Loucy (cell line): ENCODE measurements around the gene C9orf85.

Experiments
- H2AFZ ChIP-seq: fragments of 200-600 bp; sonication (generic); 2 replicates; pipeline ENCODE4 v1.6.0; 2016; ENCODE audit warnings: antibody characterized with exemption, mild to moderate bottlenecking, low read length, moderate library complexity
- H3F3A ChIP-seq: fragments of 200-600 bp; 2 replicates; pipeline ENCODE4 v1.6.0; 2016; ENCODE audit warnings: antibody characterized with exemption, low read depth, mild to moderate bottlenecking
- H3K27me3 ChIP-seq: fragments of 200-600 bp; sonication (generic); 2 replicates; pipeline ENCODE4 v1.6.1; 2014; ENCODE audit warnings: low read length, mild to moderate bottlenecking; ENCODE audit not compliant: insufficient read depth, poor library complexity, severe bottlenecking
- H3K36me3 ChIP-seq: fragments of 200-600 bp; sonication (generic); 2 replicates; pipeline ENCODE4 v1.6.1; 2016; ENCODE audit warnings: low read length; ENCODE audit not compliant: insufficient read depth
- H3K4me1 ChIP-seq: fragments of 200-600 bp; sonication (generic); 2 replicates; pipeline ENCODE4 v1.5.1; 2014; ENCODE audit warnings: low read length, mild to moderate bottlenecking; ENCODE audit not compliant: insufficient read depth, poor library complexity, severe bottlenecking
- H3K4me2 ChIP-seq: fragments of 200-600 bp; sonication (generic); 2 replicates; pipeline ENCODE4 v1.6.0; 2014; ENCODE audit warnings: antibody characterized with exemption, low read length, low read depth, mild to moderate bottlenecking; ENCODE audit not compliant: poor library complexity, severe bottlenecking
- H3K4me3 ChIP-seq: fragments of 200-600 bp; sonication (generic); 2 replicates; pipeline ENCODE4 v1.5.1; 2014; ENCODE audit warnings: low read length, mild to moderate bottlenecking, mixed read lengths; ENCODE audit not compliant: poor library complexity, severe bottlenecking
- H3K79me2 ChIP-seq: fragments of 200-600 bp; sonication (generic); 2 replicates; pipeline ENCODE4 v1.6.1; 2014; ENCODE audit warnings: low read length; ENCODE audit not compliant: insufficient read depth
- H3K9ac ChIP-seq: fragments of 200-600 bp; sonication (generic); 2 replicates; pipeline ENCODE4 v1.6.0; 2014; ENCODE audit warnings: mild to moderate bottlenecking, low read depth, low read length, moderate library complexity; ENCODE audit not compliant: poor library complexity, severe bottlenecking
- H3K9me2 ChIP-seq: fragments of 200-600 bp; sonication (generic); replicated peaks from 2 replicates; pipeline ENCODE4 v1.6.1; 2016; ENCODE audit warnings: low read depth, low read length, mixed read lengths
- H3K9me3 ChIP-seq: fragments of 200-600 bp; sonication (generic); 2 replicates; pipeline ENCODE4 v1.6.1; 2014; ENCODE audit warnings: mild to moderate bottlenecking, antibody characterized with exemption, low read length, low read depth; ENCODE audit not compliant: insufficient read depth
- H4K20me1 ChIP-seq: fragments of 200-600 bp; sonication (generic); 2 replicates; pipeline ENCODE4 v1.6.0; 2014; ENCODE audit warnings: antibody characterized with exemption, low read length, mild to moderate bottlenecking; ENCODE audit not compliant: insufficient read depth, poor library complexity, severe bottlenecking
- CTCF ChIP-seq: fragments of 200-600 bp; sonication (generic); conservative IDR thresholded peaks from 2 replicates; pipeline ENCODE4 v1.5.1; 2014; ENCODE audit warnings: mild to moderate bottlenecking, antibody characterized with exemption, low read length
- EZH2phosphoT487 ChIP-seq: fragments of 200-600 bp; IDR thresholded peaks from 2 replicates; pipeline ENCODE4 v1.6.1; 2018; ENCODE audit warnings: antibody characterized with exemption, mild to moderate bottlenecking, moderate library complexity, borderline replicate concordance

The C9orf85 gene

GRCh38 chr9:71879644-71880174 is 31.7 kb upstream of the C9orf85 start:
- no peak overlapping the region for H3K4me2 ChIP-seq
- H3K27me3 ChIP-seq: peaks cover 6% of the 10 kb centered on the region
- H3K4me1 ChIP-seq: peaks cover 14% of the 10 kb centered on the region
- no peaks in the 10 kb centered on the region for H3K9me2 ChIP-seq
- peaks cover 90% of the 10 kb centered on the region for H4K20me1 ChIP-seq
- H2AFZ ChIP-seq: no peak overlapping the region
- H3K9ac ChIP-seq: no peak overlapping the region
- TF ChIP-seq EZH2phosphoT487 (no peak), CTCF (no peak)
- no peak overlapping the region for H3K4me3 ChIP-seq
- peaks cover 100% of the 10 kb centered on the region for H3K79me2 ChIP-seq
- peaks cover 59% of the 10 kb centered on the region for H3K36me3 ChIP-seq
- H3K9me3 ChIP-seq: peaks cover 35% of the 10 kb centered on the region
- no peaks in the 10 kb centered on the region for H3F3A ChIP-seq

GRCh38 chr9:71884005-71884404 is 27.4 kb upstream of the C9orf85 start:
- H2AFZ ChIP-seq: no peak overlapping the region
- peaks cover 24% of the 10 kb centered on the region for H3K9me3 ChIP-seq
- H4K20me1 ChIP-seq: peaks cover 82% of the 10 kb centered on the region
- no peak overlapping the region for H3K4me2 ChIP-seq
- H3K79me2 ChIP-seq: peaks cover 100% of the 10 kb centered on the region
- 0 out of 2 replicates have a peak, but pooled peaks cover 6% of the 10 kb centered on the region for H3F3A ChIP-seq
- H3K4me1 ChIP-seq: peaks cover 19% of the 10 kb centered on the region
- no peaks in the 10 kb centered on the region for H3K9me2 ChIP-seq
- H3K9ac ChIP-seq: no peak overlapping the region
- H3K27me3 ChIP-seq: peaks cover 6% of the 10 kb centered on the region
- no peak overlapping the region for H3K4me3 ChIP-seq
- no peak for TF ChIP-seq CTCF
- TF ChIP-seq EZH2phosphoT487: no peak
- peaks cover 43% of the 10 kb centered on the region for H3K36me3 ChIP-seq

DNA sequence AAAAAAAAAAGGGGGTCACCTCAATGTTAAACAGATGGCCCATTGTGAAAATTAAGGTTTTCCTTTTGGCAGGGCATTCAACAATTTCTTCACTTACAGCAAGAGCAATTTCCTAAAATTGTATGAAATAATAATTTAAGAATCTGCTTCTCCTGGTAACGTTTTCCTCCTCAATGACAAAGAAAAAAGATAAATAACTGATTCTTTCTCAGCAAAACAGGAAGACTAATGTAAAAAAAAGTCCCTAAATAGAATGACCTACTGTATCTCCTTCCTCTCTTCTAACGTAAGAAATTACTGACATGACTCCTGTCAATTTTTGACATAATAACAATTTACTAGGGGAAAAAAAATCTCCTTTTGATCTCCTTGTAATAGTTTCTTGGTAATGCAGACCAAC is 26.0 kb upstream of the C9orf85 start:
- no peak overlapping the region for H3K4me3 ChIP-seq
- peaks cover 27% of the 10 kb centered on the region for H3K4me1 ChIP-seq
- H3K4me2 ChIP-seq: no peak overlapping the region
- H3F3A ChIP-seq: 0 out of 2 replicates have a peak, but pooled peaks cover 6% of the 10 kb centered on the region
- H3K9me3 ChIP-seq: peaks cover 11% of the 10 kb centered on the region; the same call in 1 of the 2 replicates
- H3K27me3 ChIP-seq: peaks cover 6% of the 10 kb centered on the region
- no peak overlapping the region for H3K9ac ChIP-seq
- H4K20me1 ChIP-seq: peaks cover 82% of the 10 kb centered on the region
- no peaks in the 10 kb centered on the region for H3K9me2 ChIP-seq
- H2AFZ ChIP-seq: no peak overlapping the region
- H3K36me3 ChIP-seq: peaks cover 38% of the 10 kb centered on the region
- peaks cover 100% of the 10 kb centered on the region for H3K79me2 ChIP-seq
- TF ChIP-seq EZH2phosphoT487 (no peak), CTCF (no peak)
